Embryonic facial prominence (tissue), 1 donor: ENCODE data around the gene BMP6.
A peak's percentile ranks its signal among the peaks of the same experiment; 100 is the strongest.

Source experiments
- DNase-seq: peaks from one replicate; pipeline ENCODE4 v3.0.0-alpha.2; 2016; ENCODE audit errors: extremely low spot score

The BMP6 gene

GRCh38 chr6:7905416-7905815, 179.5 kb downstream of the BMP6 start:
- no peak for DNase-seq

- no peak for DNase-seq
These were observed 180.8 kb downstream of the BMP6 start for GRCh38 chr6:7906741-7907140.

GRCh38 chr6:7907159-7907558, 181.3 kb downstream of the BMP6 start:
- no peak for DNase-seq

GRCh38 chr6:7909323-7910276, 183.7 kb downstream of the BMP6 start:
- no peak for DNase-seq

GRCh38 chr6:7910298-7910653, 184.4 kb downstream of the BMP6 start:
- no peak for DNase-seq

GRCh38 chr6:7910654-7911344, 184.9 kb downstream of the BMP6 start, which contains the start of gene TXNDC5:
TXNDC5 (minus strand) TSS chr6:7910788; CDS start chr6:7910776, 12 bp downstream.
- peak; percentile 45 for DNase-seq

GRCh38 chr6:7911345-7911725, 185.4 kb downstream of the BMP6 start:
- no peak for DNase-seq

- no peak for DNase-seq
These were observed 186.1 kb downstream of the BMP6 start for GRCh38 chr6:7912024-7912423.

- DNase-seq: no peak
These were observed 187.0 kb downstream of the BMP6 start for GRCh38 chr6:7912736-7913517.

GRCh38 chr6:7914311-7914710, 188.4 kb downstream of the BMP6 start:
- DNase-seq: no peak

- no peak for DNase-seq
These were observed 189.3 kb downstream of the BMP6 start for GRCh38 chr6:7914991-7915789.

GRCh38 chr6:7916959-7917358, 191.1 kb downstream of the BMP6 start:
- no peak for DNase-seq

GRCh38 chr6:7917729-7918128, 191.8 kb downstream of the BMP6 start:
- no peak for DNase-seq

- no peak for DNase-seq
These were observed 192.5 kb downstream of the BMP6 start for GRCh38 chr6:7918403-7918802.

GRCh38 chr6:7919871-7920270, 194.0 kb downstream of the BMP6 start:
- DNase-seq: no peak

GRCh38 chr6:7920425-7920824, 194.5 kb downstream of the BMP6 start:
- DNase-seq: no peak

- no peak for DNase-seq
These were observed 195.1 kb downstream of the BMP6 start for GRCh38 chr6:7921046-7921445.

- no peak for DNase-seq
These were observed 195.8 kb downstream of the BMP6 start for GRCh38 chr6:7921632-7922092.

- DNase-seq: no peak
These were observed 196.7 kb downstream of the BMP6 start for GRCh38 chr6:7922596-7922995.

GRCh38 chr6:7924867-7925266, 199.0 kb downstream of the BMP6 start:
- DNase-seq: no peak
